Activated naive CD8-positive, alpha-beta T cell treated with anti-CD3 and anti-CD28 coated beads for 36 hours (primary cell): ENCODE data around the gene ZNF780A. TPM values are rescaled to one million over a fixed set of nuclear protein-coding genes. Genes with fewer than 3 reads are reported as not detected.
A peak's percentile ranks its signal among the peaks of the same experiment; 100 is the strongest.
"Not testable (repeated sequence)": the region's sequence is repeated elsewhere in the genome, so short reads cannot be mapped to it uniquely, and the experiment has no call there.

Experiments used
- DNase-seq: peaks from one replicate; pipeline ENCODE4 v3.0.0; 2021
- H3K27ac Mint-ChIP-seq: one replicate; pipeline ENCODE4 v1.8.0; 2022; ENCODE audit warnings: mild to moderate bottlenecking, moderate library complexity, mixed read lengths
- H3K27me3 Mint-ChIP-seq: one replicate; pipeline ENCODE4 v1.8.0; 2022; ENCODE audit warnings: mild to moderate bottlenecking, mixed read lengths
- H3K36me3 Mint-ChIP-seq: one replicate; pipeline ENCODE4 v1.8.0; 2021; ENCODE audit warnings: mild to moderate bottlenecking, mixed read lengths
- H3K4me1 Mint-ChIP-seq: one replicate; pipeline ENCODE4 v1.8.0; 2021; ENCODE audit warnings: mixed read lengths
- H3K4me3 Mint-ChIP-seq: one replicate; pipeline ENCODE4 v1.8.0; 2022; ENCODE audit warnings: mild to moderate bottlenecking, moderate library complexity, mixed read lengths
- H3K9me3 Mint-ChIP-seq: one replicate; pipeline ENCODE4 v1.8.0; 2022; ENCODE audit warnings: mixed read lengths
- total RNA-seq, 2 experiments: library from RNA; stranded (reverse); gene quantifications; one replicate each; pipeline ENCODE4 v1.2.3, GENCODE V29; 2021

ZNF780A gene
- total RNA-seq, result 10 to 100 TPM; 12.7 to 16.7 TPM

GRCh38 chr19:40090241-40091204, at the start of gene ZNF780A:
Gene ZNF780A, minus strand, starts transcription at chr19:40090943. Its CDS starts 6,190 bp downstream, at chr19:40084753.
- Mint-ChIP-seq H3K27me3 (no peaks in the 10 kb centered on the region), H3K4me1 (peaks cover 27% of the 10 kb centered on the region), H3K4me3 (peak within 1 kb of the TSS; percentile 100), H3K27ac (peak within 1 kb of the TSS; percentile 99), H3K9me3 (peaks cover 9% of the 10 kb centered on the region), H3K36me3 (peaks cover 25% of the 10 kb centered on the region)
- DNase-seq, result peak; percentile 79

- DNase-seq, result no peak
- Mint-ChIP-seq H3K36me3 (no peaks in the 10 kb centered on the region), H3K27me3 (no peaks in the 10 kb centered on the region), H3K4me1 (peaks cover 17% of the 10 kb centered on the region), H3K4me3 (no peak overlapping the region), H3K9me3 (no peaks in the 10 kb centered on the region), H3K27ac (no peak overlapping the region)
Measured at GRCh38 chr19:40139533-40140287, 49.0 kb upstream of the ZNF780A start.

- DNase-seq, result no peak
- peaks cover 4% of the 10 kb centered on the region for H3K27me3 Mint-ChIP-seq
- H3K4me1 Mint-ChIP-seq, result no peaks in the 10 kb centered on the region
- no peak overlapping the region for H3K27ac Mint-ChIP-seq
- no peaks in the 10 kb centered on the region for H3K36me3 Mint-ChIP-seq
- H3K9me3 Mint-ChIP-seq, result no peaks in the 10 kb centered on the region
- H3K4me3 Mint-ChIP-seq, result no peak overlapping the region
Measured at GRCh38 chr19:40136818-40137217, 46.1 kb upstream of the ZNF780A start.

GRCh38 chr19:40134866-40135265, 44.1 kb upstream of the ZNF780A start:
- Mint-ChIP-seq H3K36me3 (no peaks in the 10 kb centered on the region), H3K9me3 (peaks cover 2% of the 10 kb centered on the region), H3K4me1 (no peaks in the 10 kb centered on the region), H3K27me3 (peaks cover 4% of the 10 kb centered on the region), H3K4me3 (no peak overlapping the region), H3K27ac (no peak overlapping the region)
- no peak for DNase-seq

- Mint-ChIP-seq H3K27me3 (peaks cover 13% of the 10 kb centered on the region), H3K27ac (no peak overlapping the region), H3K4me3 (no peak overlapping the region), H3K36me3 (peaks cover 2% of the 10 kb centered on the region), H3K4me1 (no peaks in the 10 kb centered on the region), H3K9me3 (peaks cover 7% of the 10 kb centered on the region)
- DNase-seq, result no peak
Measured at GRCh38 chr19:40133491-40133890, 42.7 kb upstream of the ZNF780A start.

- Mint-ChIP-seq H3K4me3 (no peak overlapping the region), H3K9me3 (peaks cover 7% of the 10 kb centered on the region), H3K27ac (no peak overlapping the region), H3K36me3 (peaks cover 2% of the 10 kb centered on the region), H3K4me1 (no peaks in the 10 kb centered on the region), H3K27me3 (peaks cover 35% of the 10 kb centered on the region)
- DNase-seq, result no peak
Measured at GRCh38 chr19:40130013-40130412, 39.3 kb upstream of the ZNF780A start.

GRCh38 chr19:40129425-40129824, 38.7 kb upstream of the ZNF780A start:
- H3K4me3 Mint-ChIP-seq, result no peak overlapping the region
- peaks cover 7% of the 10 kb centered on the region for H3K9me3 Mint-ChIP-seq
- H3K27me3 Mint-ChIP-seq, result peaks cover 38% of the 10 kb centered on the region
- peaks cover 2% of the 10 kb centered on the region for H3K36me3 Mint-ChIP-seq
- DNase-seq, result no peak
- no peaks in the 10 kb centered on the region for H3K4me1 Mint-ChIP-seq
- H3K27ac Mint-ChIP-seq, result no peak overlapping the region

- Mint-ChIP-seq H3K36me3 (peaks cover 2% of the 10 kb centered on the region), H3K4me3 (no peak overlapping the region), H3K9me3 (peaks cover 7% of the 10 kb centered on the region), H3K27me3 (peaks cover 39% of the 10 kb centered on the region), H3K4me1 (no peaks in the 10 kb centered on the region), H3K27ac (no peak overlapping the region)
- DNase-seq, result no peak
Measured at GRCh38 chr19:40128991-40129390, 38.2 kb upstream of the ZNF780A start.

- no peak for DNase-seq
- H3K36me3 Mint-ChIP-seq, result no peaks in the 10 kb centered on the region
Measured at GRCh38 chr19:40119380-40119779, 28.6 kb upstream of the ZNF780A start.

GRCh38 chr19:40118638-40119037, 27.9 kb upstream of the ZNF780A start:
- H3K27me3 Mint-ChIP-seq, result peaks cover 16% of the 10 kb centered on the region
- not testable (repeated sequence) for H3K27ac Mint-ChIP-seq, H3K4me1 Mint-ChIP-seq, H3K36me3 Mint-ChIP-seq, H3K4me3 Mint-ChIP-seq, DNase-seq, H3K9me3 Mint-ChIP-seq

More at GRCh38 chr19:40119380-40119779, 28.6 kb upstream of the ZNF780A start:
- H3K27me3 Mint-ChIP-seq, result peaks cover 16% of the 10 kb centered on the region
- H3K9me3 Mint-ChIP-seq, result peaks cover 4% of the 10 kb centered on the region
- H3K27ac Mint-ChIP-seq, result no peak overlapping the region
- no peak overlapping the region for H3K4me3 Mint-ChIP-seq
- H3K4me1 Mint-ChIP-seq, result no peaks in the 10 kb centered on the region

GRCh38 chr19:40116075-40116474, 25.3 kb upstream of the ZNF780A start:
- Mint-ChIP-seq H3K27ac (no peak overlapping the region), H3K27me3 (peaks cover 21% of the 10 kb centered on the region), H3K36me3 (no peaks in the 10 kb centered on the region), H3K4me3 (no peak overlapping the region), H3K4me1 (no peaks in the 10 kb centered on the region), H3K9me3 (peaks cover 5% of the 10 kb centered on the region)
- no peak for DNase-seq

GRCh38 chr19:40114119-40114518, 23.4 kb upstream of the ZNF780A start:
- not testable (repeated sequence) for H3K4me1 Mint-ChIP-seq, H3K4me3 Mint-ChIP-seq, DNase-seq, H3K27ac Mint-ChIP-seq, H3K36me3 Mint-ChIP-seq, H3K9me3 Mint-ChIP-seq
- H3K27me3 Mint-ChIP-seq, result peaks cover 19% of the 10 kb centered on the region

- not testable (repeated sequence) for H3K27ac Mint-ChIP-seq, H3K4me3 Mint-ChIP-seq, H3K9me3 Mint-ChIP-seq, H3K4me1 Mint-ChIP-seq, DNase-seq, H3K36me3 Mint-ChIP-seq
- H3K27me3 Mint-ChIP-seq, result peaks cover 19% of the 10 kb centered on the region
Measured at GRCh38 chr19:40112271-40112670, 21.5 kb upstream of the ZNF780A start.

GRCh38 chr19:40110570-40110969, 19.8 kb upstream of the ZNF780A start:
- no peak overlapping the region for H3K27ac Mint-ChIP-seq
- H3K9me3 Mint-ChIP-seq, result peaks cover 3% of the 10 kb centered on the region
- H3K4me3 Mint-ChIP-seq, result no peak overlapping the region
- peaks cover 12% of the 10 kb centered on the region for H3K27me3 Mint-ChIP-seq
- no peaks in the 10 kb centered on the region for H3K4me1 Mint-ChIP-seq
- no peak for DNase-seq
- H3K36me3 Mint-ChIP-seq, result no peaks in the 10 kb centered on the region

- H3K9me3 Mint-ChIP-seq, result no peaks in the 10 kb centered on the region
- no peaks in the 10 kb centered on the region for H3K4me1 Mint-ChIP-seq
- H3K27ac Mint-ChIP-seq, result no peak overlapping the region
- H3K27me3 Mint-ChIP-seq, result no peaks in the 10 kb centered on the region
- no peak overlapping the region for H3K4me3 Mint-ChIP-seq
- H3K36me3 Mint-ChIP-seq, result no peaks in the 10 kb centered on the region
- no peak for DNase-seq
Measured at GRCh38 chr19:40104754-40105153, 14.0 kb upstream of the ZNF780A start.
